Hematopoietic multipotent progenitor cell treated with erythropoietin and hydrocortisone succinate and interleukin-3 and kit ligand, for 15 days (in vitro differentiated cells): ENCODE data around the gene ZNF717.
"Not testable (repeated sequence)": the region's sequence is repeated elsewhere in the genome, so short reads cannot be mapped to it uniquely, and the experiment has no call there.

Experiments
- DNase-seq: peaks from one replicate; pipeline ENCODE4 v3.0.0-alpha.2; 2015; ENCODE audit warnings: low spot score

The ZNF717 gene

DNA sequence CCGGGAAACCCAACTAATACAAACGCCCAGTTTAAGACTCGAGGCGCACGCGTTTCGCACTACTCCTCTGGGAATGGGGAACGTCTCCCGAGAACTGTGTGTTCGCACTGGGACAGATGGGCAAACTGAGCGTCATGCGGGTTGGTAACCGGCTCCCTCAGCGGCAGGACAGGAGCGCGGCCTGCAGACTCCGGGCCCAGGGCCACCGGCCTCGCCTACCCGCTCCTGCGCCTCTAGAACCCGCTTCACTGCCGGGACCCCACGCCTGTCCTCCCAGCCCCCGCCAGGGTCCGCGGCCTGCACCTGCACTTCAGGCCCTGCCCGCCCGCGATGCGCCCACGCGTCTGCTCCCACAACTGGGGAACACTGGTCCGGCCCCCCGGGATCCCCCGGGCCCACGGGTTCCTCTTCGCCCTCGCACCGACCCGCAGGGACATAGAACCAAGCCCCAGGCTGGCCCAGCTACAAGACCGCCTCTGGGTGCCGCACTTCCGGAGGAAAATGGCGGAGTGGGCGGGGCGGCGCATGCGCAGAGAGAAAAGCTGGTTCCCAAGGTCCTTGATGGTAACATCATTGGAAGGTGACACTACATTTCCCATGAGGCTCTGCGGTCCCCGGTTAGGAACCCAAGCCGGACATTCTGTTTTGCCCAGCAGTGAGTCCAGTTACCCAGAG, at the start of gene ZNF717:
Gene ZNF717 (minus strand): TSS at position 469 of the 675 bp plus-strand sequence. CDS start 2,187 bp downstream, outside the sequence.
- peak; percentile 57 for DNase-seq

DNA sequence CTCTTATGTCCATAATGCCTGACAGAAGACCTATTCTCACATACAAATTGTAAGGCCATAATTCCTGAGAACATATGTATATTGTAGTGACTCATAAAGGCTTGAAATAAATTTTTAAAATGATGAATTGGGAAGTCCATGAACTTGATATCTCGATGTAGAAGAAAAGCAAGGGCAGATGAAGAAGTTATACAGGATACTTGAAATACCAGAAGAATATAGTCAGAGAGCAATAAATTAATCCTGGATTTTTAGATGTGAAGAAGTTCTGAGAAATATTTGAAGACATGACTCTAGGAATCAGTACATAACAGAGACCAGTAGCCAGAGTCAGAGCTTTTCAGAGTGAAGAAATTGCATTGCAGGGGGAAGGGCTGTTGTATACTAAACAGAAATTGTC, 45.7 kb upstream of the ZNF717 start:
- not testable (repeated sequence) for DNase-seq

DNA sequence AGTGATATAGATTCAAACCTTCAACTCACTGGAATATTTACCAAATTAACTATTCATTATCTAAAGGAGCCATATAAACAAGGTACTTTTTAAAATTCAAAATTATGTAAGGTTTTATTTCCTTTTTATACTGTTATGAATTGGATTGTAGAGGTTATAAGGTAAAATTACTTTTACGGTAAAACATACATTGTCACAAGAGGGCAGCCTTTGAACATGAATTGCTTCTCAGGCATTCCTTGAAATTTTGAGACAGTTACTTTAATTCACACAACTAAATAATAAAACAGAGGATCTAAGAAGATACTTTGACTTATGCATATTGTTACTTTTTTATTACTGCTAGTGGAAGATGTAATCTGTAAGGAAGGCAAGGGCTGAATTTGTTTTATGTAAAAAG, 32.7 kb upstream of the ZNF717 start:
- DNase-seq, result not testable (repeated sequence)

DNA sequence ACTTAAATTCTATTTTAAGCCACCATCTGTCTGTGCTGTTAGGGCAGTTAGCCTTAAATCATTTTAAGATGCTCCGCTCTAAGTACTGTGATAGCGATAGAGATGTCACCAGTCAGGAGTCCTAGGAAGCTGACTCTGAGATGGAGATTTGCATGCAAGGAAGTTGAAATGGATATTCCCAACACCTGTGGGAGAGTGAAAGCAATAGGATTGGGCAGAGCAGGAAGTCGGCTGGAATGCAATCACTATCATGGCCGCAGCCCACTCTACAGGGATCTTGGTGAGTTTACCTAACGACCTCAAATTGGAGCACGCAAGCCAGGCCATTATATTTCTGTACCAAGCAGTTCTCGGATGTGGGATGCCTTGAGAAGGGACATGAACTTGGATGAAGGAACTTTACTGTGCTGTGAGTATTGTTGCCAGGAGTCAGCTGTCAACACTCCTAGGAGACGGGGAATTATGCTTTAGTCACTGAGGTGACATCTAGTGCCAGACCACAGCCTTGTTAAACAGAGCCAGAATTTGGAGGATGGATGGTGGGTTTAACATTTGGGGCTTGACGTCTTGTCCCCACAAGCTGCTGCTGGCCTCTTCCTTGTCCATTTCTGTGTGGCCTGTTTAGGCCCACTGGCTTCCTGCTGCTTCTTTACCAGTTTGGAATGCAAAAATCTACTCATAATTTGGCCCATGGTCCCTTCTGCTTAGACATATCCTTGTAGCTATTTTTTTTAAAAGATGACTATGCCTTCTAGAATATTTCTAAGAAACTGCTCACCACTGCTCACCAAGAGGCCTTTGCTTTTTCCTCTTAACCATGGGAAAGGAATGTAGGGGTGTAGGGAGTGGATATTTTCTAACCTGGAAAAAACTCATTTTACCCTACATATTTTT, 31.2 kb upstream of the ZNF717 start:
- not testable (repeated sequence) for DNase-seq

DNA sequence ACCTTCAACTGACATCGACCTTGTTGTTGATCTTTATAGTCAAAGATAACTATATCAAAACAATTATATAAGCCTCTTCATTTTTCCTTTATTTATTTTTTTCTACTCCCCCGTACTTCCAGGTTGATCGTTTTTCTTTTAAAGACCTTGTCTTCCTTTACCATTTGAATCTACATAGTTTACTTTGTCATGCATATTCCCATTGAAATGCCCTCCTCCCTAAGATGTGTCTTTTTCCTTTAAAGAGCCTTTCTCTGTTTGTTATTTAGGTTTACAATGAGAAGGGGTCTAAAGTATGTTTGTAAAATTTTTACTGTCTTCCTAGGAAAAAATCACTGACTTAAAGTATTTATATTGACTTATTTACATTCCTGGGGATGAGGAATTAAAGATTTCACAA, 29.4 kb upstream of the ZNF717 start:
- no peak for DNase-seq

DNA sequence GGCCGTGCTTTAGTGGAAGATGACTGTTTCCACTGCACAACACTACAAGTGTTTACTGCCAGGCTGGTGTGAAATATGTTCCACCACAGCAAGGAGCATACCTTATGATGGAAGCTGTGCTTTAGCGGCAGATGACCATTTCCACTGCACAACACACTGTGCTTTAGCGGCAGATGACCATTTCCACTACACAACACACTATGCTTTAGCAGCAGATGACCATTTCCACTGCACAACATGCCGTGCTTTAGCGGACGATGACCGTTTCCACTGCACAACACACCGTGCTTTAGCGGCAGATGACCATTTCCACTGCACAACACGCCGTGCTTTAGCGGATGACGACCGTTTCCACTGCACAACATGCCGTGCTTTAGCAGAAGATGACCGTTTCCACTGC, 2.8 kb downstream of the ZNF717 start:
- no peak for DNase-seq

DNA sequence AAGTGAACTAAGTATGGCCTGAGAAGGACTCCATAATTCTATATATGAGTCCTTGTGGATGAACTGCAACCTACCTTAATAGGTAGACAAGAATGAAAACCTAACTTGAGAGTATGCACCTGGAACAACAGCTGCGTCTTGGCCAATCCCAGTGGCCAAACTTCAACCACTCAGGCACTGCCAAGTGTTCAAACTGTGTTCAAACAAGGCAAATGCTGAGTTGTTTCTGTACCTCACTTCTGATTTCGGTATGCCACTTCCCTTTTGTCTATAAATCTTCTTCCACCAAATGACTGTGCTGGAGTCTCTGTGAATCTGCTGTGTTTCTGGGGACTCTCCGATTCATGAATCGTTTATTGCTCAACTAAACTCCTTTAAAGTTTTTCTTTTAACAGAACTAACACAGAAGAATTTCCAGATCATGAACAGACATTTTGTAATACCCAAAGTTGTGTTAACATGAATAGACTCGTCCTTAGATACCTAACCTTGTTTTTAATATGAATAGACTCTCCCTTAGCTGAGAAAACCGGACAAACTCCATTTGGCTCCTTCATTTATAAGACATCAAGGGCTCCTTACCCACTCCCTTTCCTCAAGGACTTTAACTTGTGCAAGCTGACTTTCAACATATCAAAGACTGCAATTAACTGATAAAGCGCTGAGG, 4.1 kb downstream of the ZNF717 start:
- no peak for DNase-seq

DNA sequence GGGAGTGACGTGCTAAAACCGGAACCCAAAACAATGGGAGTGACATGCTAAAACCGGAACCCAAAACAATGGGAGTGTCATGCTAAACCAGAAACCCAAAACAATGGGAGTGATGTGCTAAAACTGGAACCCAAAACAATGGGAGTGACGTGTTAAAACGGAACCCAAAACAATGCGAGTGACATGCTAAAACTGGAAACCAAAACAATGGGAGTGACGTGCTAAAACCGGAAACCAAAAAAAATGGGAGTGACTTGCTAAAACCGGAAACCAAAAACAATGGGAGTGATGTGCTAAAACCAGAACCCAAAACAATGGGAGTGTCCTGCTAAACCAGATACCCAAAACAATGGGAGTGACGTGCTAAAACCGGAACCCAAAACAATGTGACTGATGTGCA, 7.6 kb downstream of the ZNF717 start:
- DNase-seq, result not testable (repeated sequence)

DNA sequence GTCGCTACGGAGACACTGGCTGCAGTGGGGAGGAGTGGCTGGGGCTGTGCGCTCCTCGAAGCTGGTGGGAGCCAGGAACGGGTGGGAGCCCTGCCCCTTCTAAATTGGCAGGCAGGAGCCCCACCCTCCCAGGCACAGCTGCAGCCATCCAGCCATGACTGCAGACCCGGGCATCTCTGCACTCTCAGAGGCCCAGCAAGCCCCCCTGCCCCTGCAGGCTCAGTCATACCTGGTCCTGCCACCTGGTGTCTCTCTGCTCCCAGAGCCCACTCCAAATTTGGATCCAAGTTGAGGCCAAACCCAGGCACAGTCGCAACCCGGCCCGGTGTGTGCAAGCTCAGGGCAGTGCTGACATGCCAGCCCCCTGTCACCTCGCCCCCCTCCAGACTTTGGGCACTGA, 13.7 kb downstream of the ZNF717 start:
- DNase-seq, result not testable (repeated sequence)

DNA sequence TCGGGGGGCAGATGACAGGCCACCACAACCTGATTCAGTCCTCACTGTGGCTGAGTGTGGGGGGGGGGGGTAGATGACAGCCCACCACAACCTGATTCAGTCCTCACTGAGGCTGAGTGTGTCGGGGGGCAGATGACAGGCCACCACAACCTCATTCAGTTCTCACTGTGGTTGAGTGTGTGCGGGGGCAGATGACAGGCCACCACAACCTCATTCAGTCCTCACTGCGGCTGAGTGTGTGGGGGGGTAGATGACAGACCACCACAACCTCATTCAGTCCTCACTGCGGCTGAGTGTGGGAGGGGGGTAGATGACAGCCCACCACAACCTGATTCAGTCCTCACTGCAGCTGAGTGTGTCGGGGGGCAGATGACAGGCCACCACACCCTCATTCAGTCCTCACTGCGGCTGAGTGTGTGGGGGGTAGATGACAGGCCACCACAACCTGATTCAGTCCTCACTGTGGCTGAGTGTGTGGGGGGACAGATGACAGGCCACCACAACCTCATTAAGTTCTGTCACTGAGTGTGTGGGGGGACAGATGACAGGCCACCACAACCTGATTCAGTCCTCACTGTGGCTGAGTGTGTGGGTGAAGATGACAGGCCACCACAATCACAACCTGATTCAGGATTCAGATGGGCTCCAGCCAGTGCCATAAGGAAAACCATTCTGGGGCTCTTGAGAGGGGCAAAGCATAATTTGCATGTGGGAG, 16.9 kb downstream of the ZNF717 start:
- DNase-seq, result no peak

DNA sequence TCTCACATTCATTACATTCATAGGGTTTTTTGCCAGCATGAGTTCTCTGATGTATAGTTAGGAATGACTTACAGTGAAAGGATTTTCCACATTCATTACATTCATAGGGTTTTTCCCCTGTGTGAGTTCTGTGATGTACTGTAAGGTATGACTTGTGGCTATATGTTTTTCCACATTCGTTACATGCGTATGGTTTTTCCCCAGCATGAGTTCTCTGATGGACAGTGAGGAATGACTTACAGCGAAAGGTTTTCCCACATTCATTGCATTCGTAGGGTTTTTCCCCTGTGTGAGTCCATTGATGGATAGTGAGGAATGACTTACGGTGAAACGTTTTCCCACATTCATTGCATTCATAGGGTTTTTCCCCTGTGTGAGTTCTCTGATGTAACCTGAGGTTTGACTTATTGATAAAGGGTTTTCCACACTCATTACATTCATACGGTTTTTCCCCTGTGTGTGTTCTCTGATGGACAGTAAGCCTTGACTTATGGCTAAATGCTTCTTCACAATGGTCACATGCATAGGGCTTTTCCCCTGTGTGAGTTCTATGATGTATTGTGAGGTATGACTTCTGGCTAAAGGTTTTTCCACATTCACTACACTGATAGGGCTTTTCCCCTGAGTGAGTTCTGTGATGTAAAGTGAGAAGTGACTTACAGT, 47.4 kb downstream of the ZNF717 start:
- DNase-seq, result no peak

DNA sequence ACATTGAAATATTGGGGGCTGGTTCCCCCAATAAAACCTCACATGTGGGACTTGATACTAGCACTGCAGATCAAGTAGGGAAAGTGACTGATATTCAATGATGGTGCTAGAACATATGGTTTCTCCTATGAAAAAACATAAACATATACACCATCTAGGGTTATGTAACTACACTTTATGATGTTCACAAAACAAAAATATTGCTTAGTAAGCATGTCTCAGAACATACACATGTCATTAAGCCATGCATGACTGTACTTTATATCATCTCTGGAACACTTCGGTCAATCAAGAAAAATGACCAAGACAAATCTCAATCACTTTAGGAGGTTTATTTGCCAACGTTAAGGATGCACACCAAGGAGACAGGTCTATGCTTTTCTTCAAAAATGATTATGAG, 57.4 kb downstream of the ZNF717 start:
- DNase-seq, result no peak

DNA sequence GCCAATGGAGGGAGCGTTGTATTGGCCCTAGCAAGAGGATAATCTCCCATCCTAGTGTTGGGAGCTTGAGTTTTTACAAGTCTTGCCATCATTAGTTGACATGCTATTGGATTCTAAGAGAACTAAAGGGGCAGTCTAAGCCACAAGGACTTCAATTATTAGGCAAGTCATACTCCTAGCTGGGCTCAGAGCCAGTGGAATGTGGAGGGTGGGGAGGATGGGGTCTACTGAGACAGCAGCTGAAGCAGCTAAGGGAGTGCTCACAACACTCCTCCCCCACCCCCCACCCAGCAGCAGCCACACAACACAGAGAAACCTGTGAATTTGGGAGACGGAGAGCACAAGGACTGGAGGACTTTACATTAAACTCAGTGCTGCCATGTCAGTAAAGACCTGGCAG, 93.3 kb downstream of the ZNF717 start:
- no peak for DNase-seq

DNA sequence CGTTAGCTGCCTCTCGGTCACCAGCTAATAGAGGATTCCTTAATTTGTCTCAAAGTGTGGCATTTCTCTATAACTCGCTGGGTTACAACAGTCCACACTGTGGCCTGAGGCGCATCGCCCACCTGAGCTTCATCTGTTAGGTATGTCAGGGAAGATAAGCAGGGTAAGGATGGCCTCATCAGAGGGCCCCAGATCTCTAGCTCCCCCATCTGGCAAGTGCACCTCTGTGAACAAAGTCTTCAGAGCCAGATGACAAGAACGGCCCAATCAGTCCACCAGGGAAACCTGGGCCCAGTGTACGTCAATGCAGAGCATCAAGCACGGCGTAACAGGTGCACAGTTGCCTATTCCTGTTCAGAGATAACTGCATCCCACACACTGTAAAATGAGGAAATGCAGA, 98.0 kb downstream of the ZNF717 start:
- DNase-seq, result no peak
